Panc1 (cell line): ENCODE measurements around the gene DYNLRB1. TPM values are rescaled to one million over a fixed set of nuclear protein-coding genes. Genes with fewer than 3 reads are reported as not detected.

Experiments used
- ATAC-seq: fragments of 200-7000 bp; cut with Tn5 transposase; 2 replicates; pipeline ENCODE4 v1.9.1; 2020; ENCODE audit warnings: mild to moderate bottlenecking, moderate library complexity
- BruUV-seq: library from RNA; stranded (reverse); fragments of 400-500 nt; replicated peaks from 2 replicates; lab custom pipeline; 2021; lab: Mats Ljungman, UMichigan
- CTCF ChIA-PET: fragments of 300-600 bp; sonication (Branson Sonifier 250); formaldehyde crosslinking; loops from one replicate; lab custom pipeline; 2022; ENCODE audit warnings: antibody characterized with exemption; lab: Charles Lee
- POLR2A ChIA-PET: fragments of 300-600 bp; sonication (Branson Sonifier 250); formaldehyde crosslinking; loops from one replicate; lab custom pipeline; 2022; ENCODE audit warnings: antibody characterized with exemption; lab: Charles Lee
- DNase-seq: peaks from one replicate; pipeline ENCODE4 v3.0.0-alpha.2; 2010; ENCODE audit warnings: low read depth, low spot score
- H3K27ac ChIP-seq: 2 replicates; pipeline ENCODE4 v1.5.1; 2011; ENCODE audit warnings: mild to moderate bottlenecking, low read length, inconsistent platforms
- H3K27me3 ChIP-seq: fragments of 200-500 bp; sonication (Bioruptor generic); 2 replicates; pipeline ENCODE4 v1.6.0; 2014; ENCODE audit warnings: low read length, inconsistent platforms; ENCODE audit not compliant: control insufficient read depth, insufficient read depth
- H3K36me3 ChIP-seq: fragments of 200-500 bp; sonication (Bioruptor generic); 2 replicates; pipeline ENCODE4 v1.5.1; 2014; ENCODE audit warnings: inconsistent platforms, mild to moderate bottlenecking, low read length, moderate library complexity; ENCODE audit not compliant: control insufficient read depth, insufficient read depth
- H3K4me1 ChIP-seq: 2 replicates; pipeline ENCODE4 v1.5.1; 2011; ENCODE audit warnings: inconsistent platforms, mild to moderate bottlenecking, low read length, moderate library complexity; ENCODE audit not compliant: control insufficient read depth, insufficient read depth
- H3K4me3 ChIP-seq, 2 experiments: 2 replicates each; pipeline ENCODE4 v1.5.1; 2011 to 2012; ENCODE audit warnings: low read depth in 2 of 2, low read length in 2 of 2, mild to moderate bottlenecking in 2 of 2, inconsistent platforms in 1 of 2, moderate library complexity in 1 of 2
- H3K9me3 ChIP-seq: fragments of 200-500 bp; sonication (Bioruptor generic); 2 replicates; pipeline ENCODE4 v1.5.1; 2014; ENCODE audit warnings: low read depth, mild to moderate bottlenecking, inconsistent platforms, low read length, moderate library complexity; ENCODE audit not compliant: control insufficient read depth, insufficient read depth
- REST ChIP-seq, 2 experiments: IDR thresholded peaks; 2 replicates each; pipeline ENCODE4 v1.6.1; 2011 to 2012; ENCODE audit warnings: low read depth in 2 of 2, control low read depth in 1 of 2, low read length in 1 of 2, mild to moderate bottlenecking in 1 of 2, moderate library complexity in 1 of 2; ENCODE audit not compliant: insufficient read depth in 1 of 2
- SIN3A ChIP-seq: IDR thresholded peaks from 2 replicates; pipeline ENCODE4 v1.6.1; 2012; ENCODE audit warnings: low read depth, mild to moderate bottlenecking, low read length, moderate library complexity, borderline replicate concordance; ENCODE audit not compliant: insufficient read depth
- in situ Hi-C: cut with HindIII; loops from 2 replicates; pipeline ENCODE4 v1.10.0; 2016; ENCODE audit warnings: low sequenced_read_pairs, low pct_unique_long_range_greater_than_20kb
- intact Hi-C: fragments of 100-400 bp; cut with micrococcal nuclease; formaldehyde crosslinking; loops from one replicate; pipeline ENCODE4 v1.10.0; 2022; ENCODE audit not compliant: unreplicated experiment
- total RNA-seq: library from RNA; stranded (reverse); gene quantifications from one replicate; pipeline ENCODE4 v1.2.1, GENCODE V29; 2021; ENCODE audit not compliant: unreplicated experiment

The DYNLRB1 gene
- total RNA-seq, 1 experiment from 2014 or later = 155 TPM

GRCh38 chr20:34586488-34587163, 70.4 kb downstream of the DYNLRB1 start:
- H3K4me1 ChIP-seq = no peaks in the 10 kb centered on the region
- no peak for TF ChIP-seq SIN3A
- TF ChIP-seq REST (IDR thresholded peaks at IDR 0.05; ENCODE audit: insufficient read depth in 1 of 2, low read depth in 2 of 2, low read length in 1 of 2) = no peak
- intact Hi-C loops = no loop called here
- no peak overlapping the region for H3K27ac ChIP-seq
- H3K27me3 ChIP-seq = no peaks in the 10 kb centered on the region
- CTCF ChIA-PET = no interaction called here
- no peak overlapping the region for H3K4me3 ChIP-seq
- no peaks in the 10 kb centered on the region for H3K9me3 ChIP-seq
- in situ Hi-C loops = no loop called here
- POLR2A ChIA-PET = no interaction called here
- ATAC-seq = no peak
- H3K36me3 ChIP-seq = no peaks in the 10 kb centered on the region; the same call in 1 of the 2 replicates
- no TSS peak for BruUV-seq
- no peak for DNase-seq

Other genes starting within 250 kb of the DYNLRB1 start
- gene AHCY, start 213.1 kb upstream of the DYNLRB1 start, total RNA-seq = 171 TPM
- gene ITCH, start 153.1 kb upstream of the DYNLRB1 start, total RNA-seq = 63.9 TPM
- 25.1 TPM for gene MAP1LC3A, start 42.3 kb downstream of the DYNLRB1 start, total RNA-seq
- 22.9 TPM for gene PIGU, start 160.7 kb downstream of the DYNLRB1 start, total RNA-seq
- gene TP53INP2, start 187.9 kb downstream of the DYNLRB1 start, total RNA-seq = 20.6 TPM